Prostate gland (tissue), 2 donors: ENCODE data around the gene ZSCAN31.

Experiments used
- CTCF ChIP-seq, 4 experiments: fragments of 200-600 bp in 2 of 4; fragments of 450-650 bp in 2 of 4; sonication (generic) in 2 of 4; IDR thresholded peaks; 1 replicate in 3 of 4; 2 replicates in 1 of 4; pipeline ENCODE4 v1.5.1; 2016 to 2019; ENCODE audit warnings: antibody characterized with exemption in 4 of 4, mild to moderate bottlenecking in 2 of 4, moderate library complexity in 2 of 4
- POLR2A ChIP-seq: fragments of 450-650 bp; IDR thresholded peaks from one replicate; pipeline ENCODE4 v1.6.1; 2016; ENCODE audit warnings: antibody characterized with exemption, mild to moderate bottlenecking
- POLR2AphosphoS5 ChIP-seq: sonication (generic); formaldehyde crosslinking; IDR thresholded peaks from one replicate; pipeline ENCODE4 v1.6.1; 2017; ENCODE audit warnings: antibody characterized with exemption

GRCh38 chr6:28312939-28313338, 23.0 kb downstream of the ZSCAN31 start:
- no peak for TF ChIP-seq CTCF (IDR thresholded peaks at IDR 0.05)
- no peak for TF ChIP-seq POLR2AphosphoS5
- TF ChIP-seq POLR2A = no peak
